OCI-LY3 (cell line): ENCODE results near the gene THEM4.
A peak's percentile ranks its signal among the peaks of the same experiment; 100 is the strongest.

Experiments
- H2AFZ ChIP-seq: fragments of 200-600, 300-600 bp; shearing (Covaris generic); 2 replicates; pipeline ENCODE4 v1.6.0; 2014; ENCODE audit warnings: antibody characterized with exemption, low read depth, low read length
- H3K27ac ChIP-seq: fragments of 200-600, 300-600 bp; sonication (generic); 2 replicates; pipeline ENCODE4 v1.5.1; 2014; ENCODE audit warnings: mild to moderate bottlenecking, low read length, moderate library complexity, mixed read lengths
- H3K27me3 ChIP-seq: fragments of 200-600, 300-600 bp; sonication (generic); 2 replicates; pipeline ENCODE4 v1.6.1; 2014; ENCODE audit warnings: low read depth, low read length, mixed read lengths
- H3K36me3 ChIP-seq: fragments of 200-600, 300-600 bp; sonication (generic); replicated peaks from 2 replicates; pipeline ENCODE3; 2014; ENCODE audit warnings: low read depth, low read length, mixed read lengths
- H3K4me1 ChIP-seq: fragments of 300-600, 200-600 bp; sonication (generic); 2 replicates; pipeline ENCODE4 v1.6.1; 2014; ENCODE audit warnings: low read length, mixed read lengths
- H3K4me2 ChIP-seq: fragments of 200-600, 300-600 bp; sonication (generic); 2 replicates; pipeline ENCODE4 v1.6.1; 2014; ENCODE audit warnings: low read length, mixed read lengths
- H3K4me3 ChIP-seq: fragments of 300-600, 200-600 bp; sonication (generic); 2 replicates; pipeline ENCODE4 v1.5.1; 2014; ENCODE audit warnings: antibody characterized with exemption, mild to moderate bottlenecking, low read length, moderate library complexity
- H3K79me2 ChIP-seq: fragments of 300-600, 200-600 bp; shearing (Covaris generic); 2 replicates; pipeline ENCODE4 v1.6.1; 2014; ENCODE audit warnings: mild to moderate bottlenecking, low read length, mixed read lengths
- H3K9ac ChIP-seq: fragments of 300-600, 200-600 bp; shearing (Covaris generic); 2 replicates; pipeline ENCODE4 v1.6.0; 2014; ENCODE audit warnings: mild to moderate bottlenecking, low read length, moderate library complexity
- H3K9me3 ChIP-seq: fragments of 200-600, 300-600 bp; shearing (Covaris generic); 2 replicates; pipeline ENCODE4 v1.6.1; 2014; ENCODE audit warnings: low read length, mixed read lengths; ENCODE audit not compliant: insufficient read depth
- H4K20me1 ChIP-seq: fragments of 200-600, 300-600 bp; sonication (generic); 2 replicates; pipeline ENCODE4 v1.6.1; 2016; ENCODE audit warnings: low read length, mixed read lengths; ENCODE audit not compliant: insufficient read depth
- CTCF ChIP-seq: fragments of 200-600, 300-600 bp; sonication (generic); IDR thresholded peaks from 2 replicates; pipeline ENCODE4 v1.5.1; 2014; ENCODE audit warnings: antibody characterized with exemption, low read length, low read depth
- EZH2phosphoT487 ChIP-seq: fragments of 200-600 bp; shearing (Covaris generic); IDR thresholded peaks from 2 replicates; pipeline ENCODE4 v1.6.1; 2018; ENCODE audit warnings: antibody characterized with exemption, mixed run types, low read depth

The THEM4 gene

GRCh38 chr1:151939141-151939540, 29.8 kb upstream of the THEM4 start:
- no peak for TF ChIP-seq CTCF
- TF ChIP-seq EZH2phosphoT487: no peak
- Histone ChIP-seq H3K9ac (no peak overlapping the region), H3K4me2 (no peak overlapping the region), H2AFZ (no peak overlapping the region), H3K4me3 (no peak overlapping the region), H3K27ac (no peak overlapping the region), H3K4me1 (peaks cover 30% of the 10 kb centered on the region), H4K20me1 (no peaks in the 10 kb centered on the region), H3K36me3 (no peaks in the 10 kb centered on the region), H3K9me3 (no peaks in the 10 kb centered on the region), H3K79me2 (no peaks in the 10 kb centered on the region), H3K27me3 (no peaks in the 10 kb centered on the region)

DNA sequence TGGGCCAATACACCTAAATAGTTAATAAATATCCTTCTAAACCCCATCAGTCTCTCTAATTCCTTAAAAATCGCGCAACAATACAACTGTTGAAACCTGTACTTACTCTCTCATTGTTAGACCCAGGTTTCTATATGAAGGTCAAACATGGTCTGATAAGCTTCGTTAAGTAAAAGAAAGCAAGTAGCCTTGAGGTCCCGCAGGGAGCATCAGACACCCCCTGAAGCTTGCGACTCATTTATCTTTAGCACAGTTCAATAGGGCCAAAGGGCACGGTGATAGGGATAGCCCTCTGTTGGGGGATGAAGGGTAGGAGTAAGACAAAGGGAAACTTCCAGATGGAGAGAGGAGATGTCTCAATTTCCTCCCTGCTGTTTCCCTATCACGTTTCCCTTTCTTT, 27.3 kb upstream of the THEM4 start:
- Histone ChIP-seq H3K4me1 (peaks cover 36% of the 10 kb centered on the region), H4K20me1 (no peaks in the 10 kb centered on the region), H2AFZ (peak overlapping the region; percentile 62; the same call in 1 of the 2 replicates), H3K27ac (no peak overlapping the region), H3K4me2 (0 out of 2 replicates have a peak overlapping the region, but pooled peaks have one; percentile 4), H3K36me3 (no peaks in the 10 kb centered on the region), H3K27me3 (no peaks in the 10 kb centered on the region), H3K4me3 (no peak overlapping the region), H3K9me3 (no peaks in the 10 kb centered on the region), H3K9ac (no peak overlapping the region), H3K79me2 (no peaks in the 10 kb centered on the region)
- TF ChIP-seq EZH2phosphoT487 (no peak), CTCF (no peak)

DNA sequence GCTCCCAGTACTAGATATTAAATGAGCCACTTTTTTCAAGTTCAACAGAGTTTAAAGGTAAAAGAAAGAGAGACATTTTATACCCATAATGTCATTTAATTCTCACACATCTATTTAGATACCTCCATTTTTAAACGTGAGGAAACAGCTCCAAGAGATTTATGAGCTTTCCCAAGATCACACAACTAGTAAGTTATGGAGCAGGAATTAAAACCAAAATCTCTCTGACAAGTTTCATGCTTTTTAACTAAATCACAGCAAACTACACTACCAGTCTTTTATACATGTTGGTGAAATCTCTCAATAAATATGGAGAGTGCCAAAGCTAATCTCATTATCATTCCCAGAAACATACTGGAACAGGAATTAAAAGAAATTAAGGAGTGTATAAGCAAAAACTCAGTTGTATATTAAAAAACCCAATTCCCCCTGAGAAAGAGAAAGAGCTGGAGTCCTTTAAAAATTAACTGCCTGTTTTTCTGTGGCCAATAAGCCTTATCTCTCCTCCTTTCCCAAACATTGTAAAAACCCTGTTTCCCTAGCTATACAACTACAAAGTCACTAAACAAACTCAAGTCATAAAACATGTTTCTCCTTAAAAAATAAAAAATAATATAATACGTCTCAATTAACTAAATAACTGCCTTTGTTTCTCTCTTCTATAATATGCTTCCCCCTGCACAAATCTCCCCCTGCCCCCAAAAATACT, 26.7 kb upstream of the THEM4 start:
- Histone ChIP-seq H2AFZ (no peak overlapping the region), H3K4me3 (no peak overlapping the region), H3K27me3 (no peaks in the 10 kb centered on the region), H3K79me2 (no peaks in the 10 kb centered on the region), H3K36me3 (no peaks in the 10 kb centered on the region), H3K4me2 (no peak overlapping the region), H3K4me1 (peaks cover 33% of the 10 kb centered on the region), H3K27ac (no peak overlapping the region), H3K9ac (no peak overlapping the region), H3K9me3 (no peaks in the 10 kb centered on the region), H4K20me1 (no peaks in the 10 kb centered on the region)
- no peak for TF ChIP-seq EZH2phosphoT487
- TF ChIP-seq CTCF: no peak

- H3K27me3 ChIP-seq: no peaks in the 10 kb centered on the region
- H3K79me2 ChIP-seq: no peaks in the 10 kb centered on the region
- H3K4me1 ChIP-seq: peaks cover 38% of the 10 kb centered on the region
- H2AFZ ChIP-seq: 0 out of 2 replicates have a peak overlapping the region, but pooled peaks have one; percentile 92
- H3K36me3 ChIP-seq: peaks cover 4% of the 10 kb centered on the region
- no peak overlapping the region for H3K27ac ChIP-seq
- no peaks in the 10 kb centered on the region for H4K20me1 ChIP-seq
- H3K4me3 ChIP-seq: no peak overlapping the region
- no peak overlapping the region for H3K9ac ChIP-seq
- H3K9me3 ChIP-seq: no peaks in the 10 kb centered on the region; the same call in 1 of the 2 replicates
- TF ChIP-seq EZH2phosphoT487 (no peak), CTCF (no peak)
- peak overlapping the region; percentile 80 for H3K4me2 ChIP-seq
Observed at GRCh38 chr1:151935154-151935553, 25.8 kb upstream of the THEM4 start.
